Measurements from ENCODE around the gene DHX36.

DHX36 gene

DNA sequence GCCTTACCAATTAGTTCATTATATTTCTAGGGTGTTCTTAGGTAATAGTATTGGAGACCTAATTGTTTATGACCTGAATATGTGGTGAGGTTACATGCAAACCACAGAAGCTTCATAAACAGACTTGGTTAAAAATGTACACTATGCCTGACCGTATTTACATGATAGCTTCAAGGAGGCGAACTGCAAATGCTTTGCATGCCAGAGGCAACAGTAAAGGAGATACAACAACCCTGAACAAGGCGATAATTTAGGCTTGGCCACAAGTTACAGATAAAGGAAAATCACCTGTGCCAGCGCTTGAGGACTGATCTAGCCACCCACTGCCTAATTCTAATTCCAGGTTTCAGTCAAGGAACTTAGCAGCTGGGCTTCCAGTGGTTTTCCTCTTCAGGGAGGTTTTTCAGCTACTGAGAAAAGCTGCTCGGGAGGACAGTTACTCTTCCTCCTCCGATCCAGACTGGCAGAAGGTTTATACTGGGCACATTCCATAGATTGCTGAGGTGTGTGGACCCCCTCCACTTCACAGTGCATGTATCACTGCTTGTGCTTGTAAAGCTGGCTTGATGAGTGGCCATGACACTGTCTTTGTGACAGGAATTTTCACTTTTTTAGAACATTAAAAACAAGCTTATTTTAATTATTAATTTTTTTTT, 95.6 kb downstream of the DHX36 start:
- Mint-ChIP-seq H3K9me3 (no peaks in the 10 kb centered on the region), H3K4me3 (no peak overlapping the region), H3K27ac (no peak overlapping the region), H3K36me3 (ENCODE audit: low read depth) (no peaks in the 10 kb centered on the region), H3K27me3 (no peaks in the 10 kb centered on the region), H3K4me1 (ENCODE audit: low read depth) (no peaks in the 10 kb centered on the region)
- intact Hi-C loops (cut with micrococcal nuclease) = no loop called here

- H3K36me3 Mint-ChIP-seq (ENCODE audit: low read depth) = no peaks in the 10 kb centered on the region
- H3K9me3 Mint-ChIP-seq = no peaks in the 10 kb centered on the region
- H3K4me1 Mint-ChIP-seq (ENCODE audit: low read depth) = no peaks in the 10 kb centered on the region
- H3K27ac Mint-ChIP-seq = no peak overlapping the region
- H3K27me3 Mint-ChIP-seq = no peaks in the 10 kb centered on the region
- H3K4me3 Mint-ChIP-seq = no peak overlapping the region
- intact Hi-C loops (cut with micrococcal nuclease) = no loop called here
These were observed 96.8 kb downstream of the DHX36 start for GRCh38 chr3:154227531-154227930.

GRCh38 chr3:154225536-154225935, 98.8 kb downstream of the DHX36 start:
- Mint-ChIP-seq H3K27ac (no peak overlapping the region), H3K36me3 (ENCODE audit: low read depth) (no peaks in the 10 kb centered on the region), H3K4me1 (ENCODE audit: low read depth) (no peaks in the 10 kb centered on the region), H3K9me3 (no peaks in the 10 kb centered on the region), H3K27me3 (no peaks in the 10 kb centered on the region), H3K4me3 (no peak overlapping the region)
- intact Hi-C loops (cut with micrococcal nuclease) = no loop called here

DNA sequence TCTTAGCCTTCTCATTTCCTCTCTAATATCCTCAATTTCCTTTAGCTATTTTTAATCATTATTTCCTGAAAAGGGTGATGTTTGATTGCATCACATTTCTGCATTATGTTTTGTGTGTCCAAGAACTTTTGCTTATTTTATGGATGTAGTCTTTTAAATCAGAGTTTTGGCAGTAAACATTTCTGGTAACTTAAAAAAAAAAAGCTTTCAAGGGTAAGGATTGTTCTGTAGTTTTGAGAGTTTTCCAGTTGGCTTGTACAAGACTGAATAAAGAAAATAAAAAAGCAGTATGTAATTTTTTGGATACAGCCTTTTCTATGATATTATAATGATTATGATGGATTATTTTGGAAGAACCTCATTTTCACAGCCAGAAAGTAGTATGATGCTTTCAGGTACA, 99.4 kb downstream of the DHX36 start:
- Mint-ChIP-seq H3K27ac (no peak overlapping the region), H3K9me3 (no peaks in the 10 kb centered on the region), H3K4me1 (ENCODE audit: low read depth) (no peaks in the 10 kb centered on the region), H3K36me3 (ENCODE audit: low read depth) (no peaks in the 10 kb centered on the region), H3K27me3 (no peaks in the 10 kb centered on the region), H3K4me3 (no peak overlapping the region)
- intact Hi-C loops (cut with micrococcal nuclease) = no loop called here

DNA sequence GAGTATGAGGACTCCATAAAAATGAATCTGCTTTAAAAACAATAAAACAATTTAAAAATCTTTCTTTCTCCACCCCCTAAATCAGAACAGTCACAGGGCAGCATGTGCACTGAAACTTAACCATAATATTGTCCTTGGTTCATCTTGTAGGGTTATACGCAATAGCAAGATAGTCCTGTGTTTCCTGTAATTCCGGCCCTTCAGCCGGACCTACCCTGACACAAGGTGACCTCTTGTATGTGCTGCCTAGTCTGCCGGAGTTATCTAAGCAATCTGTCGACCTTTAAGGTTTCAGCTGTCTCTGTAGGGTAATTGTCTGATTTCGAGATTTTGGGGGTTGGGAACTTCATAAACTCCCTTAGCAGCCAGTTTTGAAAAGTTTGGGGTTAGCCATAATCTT, 99.9 kb downstream of the DHX36 start:
- Mint-ChIP-seq H3K36me3 (ENCODE audit: low read depth) (no peaks in the 10 kb centered on the region), H3K9me3 (no peaks in the 10 kb centered on the region), H3K27ac (no peak overlapping the region), H3K4me3 (no peak overlapping the region), H3K4me1 (ENCODE audit: low read depth) (no peaks in the 10 kb centered on the region), H3K27me3 (no peaks in the 10 kb centered on the region)
- intact Hi-C loops (cut with micrococcal nuclease) = no loop called here

- H3K27ac Mint-ChIP-seq = no peak overlapping the region
- no peaks in the 10 kb centered on the region for H3K9me3 Mint-ChIP-seq
- no peaks in the 10 kb centered on the region for H3K27me3 Mint-ChIP-seq
- H3K4me1 Mint-ChIP-seq (ENCODE audit: low read depth) = no peaks in the 10 kb centered on the region
- H3K4me3 Mint-ChIP-seq = no peak overlapping the region
- intact Hi-C loops (cut with micrococcal nuclease) = no loop called here
- no peaks in the 10 kb centered on the region for H3K36me3 Mint-ChIP-seq (ENCODE audit: low read depth)
These were observed 100.8 kb downstream of the DHX36 start for GRCh38 chr3:154223519-154223918.

Measured in dendritic cell treated with granulocyte-macrophage colony-stimulating factor and Interleukin-4, amounts not matched to agents 40 ng/mL and 50 ng/mL, for 4 days (primary cell).